CD4-positive, alpha-beta memory T cell (primary cell): Measurements from ENCODE around the gene CYP21A2. TPM values are rescaled to one million over a fixed set of nuclear protein-coding genes. Genes with fewer than 3 reads are reported as not detected.
"Not testable (repeated sequence)": the region's sequence is repeated elsewhere in the genome, so short reads cannot be mapped to it uniquely, and the experiment has no call there.

Experiments used
- CTCF ChIA-PET: fragments of 350-600 bp; sonication (Branson Sonifier 250); formaldehyde crosslinking; loops from one replicate; lab custom pipeline; 2021; ENCODE audit warnings: inconsistent platforms; ENCODE audit not compliant: partially characterized antibody; lab: Charles Lee
- POLR2A ChIA-PET: fragments of 350-600 bp; sonication (Branson Sonifier 250); formaldehyde crosslinking; loops from one replicate; lab custom pipeline; 2021; ENCODE audit not compliant: partially characterized antibody; lab: Charles Lee
- DNase-seq, 5 donors: peaks; one replicate each; pipeline versions ENCODE4 v3.0.0 to v3.0.0-alpha.2; 2020 to 2022; ENCODE audit warnings: mixed read lengths in 1 of 5
- H3K27ac ChIP-seq: one replicate; pipeline ENCODE4 v1.7.0; 2013; ENCODE audit warnings: low read depth, low read length
- H3K27me3 ChIP-seq: 2 replicates; pipeline ENCODE4 v1.7.0; 2013; ENCODE audit warnings: mild to moderate bottlenecking, low read length, moderate library complexity; ENCODE audit not compliant: insufficient read depth
- H3K36me3 ChIP-seq: 2 replicates; pipeline ENCODE4 v1.7.0; 2013; ENCODE audit warnings: mild to moderate bottlenecking, low read length, moderate library complexity; ENCODE audit not compliant: insufficient read depth
- H3K4me1 ChIP-seq: 2 replicates; pipeline ENCODE4 v1.7.0; 2013; ENCODE audit warnings: mild to moderate bottlenecking, low read length, moderate library complexity; ENCODE audit not compliant: insufficient read depth
- H3K4me3 ChIP-seq, 2 donors: one replicate each; pipeline ENCODE4 v1.7.0; 2013; ENCODE audit warnings: low read length in 2 of 2, mild to moderate bottlenecking in 1 of 2
- H3K9me3 ChIP-seq, 2 donors: one replicate each; pipeline ENCODE4 v1.7.0; 2013; ENCODE audit warnings: low read length in 2 of 2, control low read depth in 1 of 2; ENCODE audit not compliant: control insufficient read depth in 1 of 2
- H3K27ac Mint-ChIP-seq, 7 donors: one replicate each; pipeline ENCODE4 v1.8.0; 2020 to 2021; ENCODE audit warnings: mixed read lengths in 7 of 7, mild to moderate bottlenecking in 6 of 7, inconsistent platforms in 3 of 7, moderate library complexity in 3 of 7
- H3K27me3 Mint-ChIP-seq, 2 donors: one replicate each; pipeline ENCODE4 v1.8.0; 2020 to 2021; ENCODE audit warnings: mixed read lengths in 2 of 2
- H3K36me3 Mint-ChIP-seq, 2 donors: one replicate each; pipeline ENCODE4 v1.8.0; 2020 to 2021; ENCODE audit warnings: mixed read lengths in 2 of 2, inconsistent platforms in 1 of 2, mild to moderate bottlenecking in 1 of 2
- H3K4me1 Mint-ChIP-seq, 4 donors: one replicate each; pipeline ENCODE4 v1.8.0; 2020 to 2021; ENCODE audit warnings: mixed read lengths in 4 of 4, mild to moderate bottlenecking in 1 of 4
- H3K4me3 Mint-ChIP-seq, 8 donors: one replicate each; pipeline ENCODE4 v1.8.0; 2020 to 2021; ENCODE audit warnings: mixed read lengths in 8 of 8, mild to moderate bottlenecking in 7 of 8, moderate library complexity in 6 of 8, inconsistent platforms in 3 of 8
- H3K9me3 Mint-ChIP-seq, 8 donors: one replicate each; pipeline ENCODE4 v1.8.0; 2020 to 2021; ENCODE audit warnings: mixed read lengths in 8 of 8, mild to moderate bottlenecking in 5 of 8, inconsistent platforms in 3 of 8, moderate library complexity in 1 of 8
- intact Hi-C: fragments of 100-400 bp; cut with micrococcal nuclease; formaldehyde crosslinking; loops from one replicate; pipeline ENCODE4 v1.15.1; 2023
- polyA plus RNA-seq, 2 donors: library from polyadenylated mRNA; unstranded; fragments of 300-500 nt; fragmentation: Illumina TruSeq; gene quantifications; one replicate each; pipeline ENCODE4 v1.2.3, GENCODE V29; 2021
- total RNA-seq, 2 experiments: library from RNA; stranded (reverse); gene quantifications; one replicate each; pipeline ENCODE4 v1.2.3, GENCODE V29; 2021

The CYP21A2 gene
- total and polyA plus RNA-seq, 4 experiments from 2014 or later, result 0.39 to 0.61 TPM; not detected in 2

- POLR2A ChIA-PET, H3K36me3 Mint-ChIP-seq, H3K27ac ChIP-seq, H3K4me3 ChIP-seq, H3K9me3 Mint-ChIP-seq, H3K4me1 ChIP-seq, H3K36me3 ChIP-seq, H3K27me3 Mint-ChIP-seq, H3K9me3 ChIP-seq, H3K4me1 Mint-ChIP-seq, H3K4me3 Mint-ChIP-seq, H3K27me3 ChIP-seq, DNase-seq, CTCF ChIA-PET, H3K27ac Mint-ChIP-seq: not testable (repeated sequence)
- intact Hi-C loops, result loop anchor here (10.0 kb wide), 1 partner anchor 113 kb away; the partner anchor contains the start of genes PPT2 and PRRT1
Measured at GRCh38 chr6:32042276-32042675, 4.1 kb downstream of the CYP21A2 start.

- H3K36me3 Mint-ChIP-seq, DNase-seq, CTCF ChIA-PET, H3K4me3 Mint-ChIP-seq, H3K27ac Mint-ChIP-seq, H3K27ac ChIP-seq, H3K4me1 Mint-ChIP-seq, H3K4me3 ChIP-seq, POLR2A ChIA-PET, H3K9me3 Mint-ChIP-seq, H3K27me3 Mint-ChIP-seq, H3K36me3 ChIP-seq, H3K27me3 ChIP-seq, H3K9me3 ChIP-seq: not testable (repeated sequence)
- H3K4me1 ChIP-seq, result peaks cover 10% of the 10 kb centered on the region
- intact Hi-C loops, result loop anchor here (10.0 kb wide), 1 partner anchor 111 kb away; the partner anchor contains the start of genes PPT2 and PRRT1
Measured at GRCh38 chr6:32043589-32044380, 5.6 kb downstream of the CYP21A2 start.

GRCh38 chr6:32044916-32045315 lies 6.7 kb downstream of the CYP21A2 start:
- CTCF ChIA-PET, H3K9me3 Mint-ChIP-seq, H3K27ac Mint-ChIP-seq, H3K4me1 Mint-ChIP-seq, H3K9me3 ChIP-seq, H3K27me3 Mint-ChIP-seq, H3K36me3 ChIP-seq, H3K4me3 Mint-ChIP-seq, H3K4me3 ChIP-seq, H3K36me3 Mint-ChIP-seq, POLR2A ChIA-PET, H3K27me3 ChIP-seq, H3K27ac ChIP-seq, DNase-seq: not testable (repeated sequence)
- peaks cover 10% of the 10 kb centered on the region for H3K4me1 ChIP-seq
- intact Hi-C loops, result loop anchor here (10.0 kb wide), 1 partner anchor 110 kb away; the partner anchor contains the start of genes PPT2 and PRRT1

- no peaks in the 10 kb centered on the region for H3K27me3 ChIP-seq
- intact Hi-C loops, result loop anchor here (10.0 kb wide), 1 partner anchor 109 kb away; the partner anchor contains the start of genes PPT2 and PRRT1
Measured at GRCh38 chr6:32045811-32046449, 7.7 kb downstream of the CYP21A2 start.

GRCh38 chr6:32046450-32047083 lies 8.4 kb downstream of the CYP21A2 start:
- no peaks in the 10 kb centered on the region for H3K9me3 ChIP-seq
- no peak for DNase-seq
- Mint-ChIP-seq H3K9me3 (no peaks in the 10 kb centered on the region), H3K4me1 (peaks cover 3 to 8% (median 5%) of the 10 kb centered on the region in 4 donors), H3K4me3 (no peak overlapping the region), H3K36me3 (no peaks in the 10 kb centered on the region), H3K27me3 (peaks cover 0 to 5% of the 10 kb centered on the region in 2 donors), H3K27ac (no peak overlapping the region)
- H3K27ac ChIP-seq, result no peak overlapping the region
- no peaks in the 10 kb centered on the region for H3K36me3 ChIP-seq
- H3K4me3 ChIP-seq, result no peak overlapping the region
- ChIA-PET CTCF (interaction anchor here (2.3 kb wide), 1 partner anchor 108 kb away, joined by 7 read pairs; no protein-coding TSS in a partner anchor), POLR2A (no interaction called here)
- peaks cover 10% of the 10 kb centered on the region for H3K4me1 ChIP-seq
- intact Hi-C loops, result loop anchor here (10.0 kb wide), 1 partner anchor 108 kb away; the partner anchor contains the start of genes PPT2 and PRRT1
- no peaks in the 10 kb centered on the region for H3K27me3 ChIP-seq

More at GRCh38 chr6:32045811-32046449, 7.7 kb downstream of the CYP21A2 start:
- no peaks in the 10 kb centered on the region for H3K36me3 ChIP-seq
- no peak overlapping the region for H3K27ac Mint-ChIP-seq
- peaks cover 10% of the 10 kb centered on the region for H3K4me1 ChIP-seq
- H3K9me3 Mint-ChIP-seq, result no peaks in the 10 kb centered on the region
- H3K27ac ChIP-seq, result no peak overlapping the region
- H3K4me3 Mint-ChIP-seq, result no peak overlapping the region
- no peak overlapping the region for H3K4me3 ChIP-seq
- peaks cover 3 to 8% (median 5%) of the 10 kb centered on the region in 4 donors for H3K4me1 Mint-ChIP-seq
- H3K36me3 Mint-ChIP-seq, result no peaks in the 10 kb centered on the region
- no peak for DNase-seq
- peaks cover 0 to 5% of the 10 kb centered on the region in 2 donors for H3K27me3 Mint-ChIP-seq
- H3K9me3 ChIP-seq, result no peaks in the 10 kb centered on the region
- CTCF ChIA-PET, result no interaction called here
- POLR2A ChIA-PET, result no interaction called here

- ChIA-PET CTCF (interaction anchor here (1.1 to 2.3 kb wide), 2 partner anchors 73 to 108 kb away, joined by 3 to 7 read pairs; no protein-coding TSS in a partner anchor), POLR2A (interaction anchor here (0.9 kb wide), 1 partner anchor 149 kb away, joined by 4 read pairs; no protein-coding TSS in a partner anchor)
- Mint-ChIP-seq H3K36me3 (no peaks in the 10 kb centered on the region), H3K4me1 (peaks cover 3 to 8% (median 5%) of the 10 kb centered on the region in 4 donors), H3K4me3 (no peak overlapping the region), H3K27me3 (peaks cover 0 to 5% of the 10 kb centered on the region in 2 donors), H3K27ac (no peak overlapping the region), H3K9me3 (no peaks in the 10 kb centered on the region)
- no peak for DNase-seq
- Histone ChIP-seq H3K4me1 (peaks cover 10% of the 10 kb centered on the region), H3K9me3 (no peaks in the 10 kb centered on the region), H3K36me3 (no peaks in the 10 kb centered on the region), H3K4me3 (no peak overlapping the region), H3K27me3 (no peaks in the 10 kb centered on the region), H3K27ac (no peak overlapping the region)
- intact Hi-C loops, result loop anchor here (10.0 kb wide), 1 partner anchor 108 kb away; the partner anchor contains the start of genes PPT2 and PRRT1
Measured at GRCh38 chr6:32047084-32047478, 8.9 kb downstream of the CYP21A2 start.
